ENCODE data around the gene FBXO4.

Gene FBXO4

GRCh38 chr5:41896230-41896629 lies 28.9 kb upstream of the FBXO4 start:
- DNase-seq (ENCODE audit: low spot score), result no peak
- TF ChIP-seq CTCF (IDR thresholded peaks at IDR 0.05; ENCODE audit: extremely low read depth, insufficient read depth, missing control alignments), result no peak
- in situ Hi-C loops (cut with MboI; ENCODE audit: low pct_unique_long_range_greater_than_20kb, low sequenced_read_pairs, unreplicated experiment), result no loop called here

- no peak for DNase-seq (ENCODE audit: low spot score)
- TF ChIP-seq CTCF (IDR thresholded peaks at IDR 0.05; ENCODE audit: extremely low read depth, insufficient read depth, missing control alignments), result no peak
- in situ Hi-C loops (cut with MboI; ENCODE audit: low pct_unique_long_range_greater_than_20kb, low sequenced_read_pairs, unreplicated experiment), result no loop called here
These were observed 21.6 kb upstream of the FBXO4 start for GRCh38 chr5:41903382-41903891.

- TF ChIP-seq CTCF (IDR thresholded peaks at IDR 0.05; ENCODE audit: extremely low read depth, insufficient read depth, missing control alignments), result no peak
- peak; percentile 89 for DNase-seq (ENCODE audit: low spot score)
- in situ Hi-C loops (cut with MboI; ENCODE audit: low pct_unique_long_range_greater_than_20kb, low sequenced_read_pairs, unreplicated experiment), result no loop called here
These were observed 20.9 kb upstream of the FBXO4 start, which contains the start of gene RIMOC1 for GRCh38 chr5:41903892-41904799. Gene RIMOC1, plus strand, starts transcription at chr5:41904344. Its CDS starts 24 bp downstream, at chr5:41904368.

- in situ Hi-C loops (cut with MboI; ENCODE audit: low pct_unique_long_range_greater_than_20kb, low sequenced_read_pairs, unreplicated experiment), result no loop called here
- TF ChIP-seq CTCF (IDR thresholded peaks at IDR 0.05; ENCODE audit: extremely low read depth, insufficient read depth, missing control alignments), result no peak
- DNase-seq (ENCODE audit: low spot score), result no peak
These were observed 18.9 kb upstream of the FBXO4 start for GRCh38 chr5:41906151-41906550.

- no peak for TF ChIP-seq CTCF (IDR thresholded peaks at IDR 0.05; ENCODE audit: extremely low read depth, insufficient read depth, missing control alignments)
- no peak for DNase-seq (ENCODE audit: low spot score)
- in situ Hi-C loops (cut with MboI; ENCODE audit: low pct_unique_long_range_greater_than_20kb, low sequenced_read_pairs, unreplicated experiment), result no loop called here
These were observed 16.6 kb upstream of the FBXO4 start for GRCh38 chr5:41908374-41909079.

- no peak for DNase-seq (ENCODE audit: low spot score)
- TF ChIP-seq CTCF (IDR thresholded peaks at IDR 0.05; ENCODE audit: extremely low read depth, insufficient read depth, missing control alignments), result no peak
- in situ Hi-C loops (cut with MboI; ENCODE audit: low pct_unique_long_range_greater_than_20kb, low sequenced_read_pairs, unreplicated experiment), result no loop called here
These were observed 7.0 kb upstream of the FBXO4 start for GRCh38 chr5:41918105-41918504.

Data from GM13977 (cell line).